Measurements from ENCODE around the gene EPB41L2.

EPB41L2 gene

GRCh38 chr6:131039345-131039680 is 23.7 kb downstream of the EPB41L2 start:
- H3K4me3 ChIP-seq, result no peak overlapping the region
- no peak overlapping the region for H3K27ac ChIP-seq

GRCh38 chr6:131038597-131039344 is 24.3 kb downstream of the EPB41L2 start:
- H3K27ac ChIP-seq, result peak overlapping the region in 1 of 21 experiments; percentile 3
- no peak overlapping the region for H3K4me3 ChIP-seq

- H3K27ac ChIP-seq, result no peak overlapping the region
- H3K4me3 ChIP-seq, result no peak overlapping the region
Measured at GRCh38 chr6:131037194-131037897, 25.7 kb downstream of the EPB41L2 start.

- H3K27ac ChIP-seq, result no peak overlapping the region
- no peak overlapping the region for H3K4me3 ChIP-seq
Measured at GRCh38 chr6:131036601-131037000, 26.4 kb downstream of the EPB41L2 start.

- H3K4me3 ChIP-seq, result no peak overlapping the region
- H3K27ac ChIP-seq, result no peak overlapping the region
Measured at GRCh38 chr6:131036143-131036542, 26.9 kb downstream of the EPB41L2 start.

- no peak overlapping the region for H3K27ac ChIP-seq
- H3K4me3 ChIP-seq, result no peak overlapping the region
Measured at GRCh38 chr6:131035582-131035981, 27.5 kb downstream of the EPB41L2 start.

GRCh38 chr6:131033631-131034030 is 29.4 kb downstream of the EPB41L2 start:
- no peak overlapping the region for H3K27ac ChIP-seq
- H3K4me3 ChIP-seq, result no peak overlapping the region

- no peak overlapping the region for H3K27ac ChIP-seq
Measured at GRCh38 chr6:131029626-131030297, 33.3 kb downstream of the EPB41L2 start.

GRCh38 chr6:131027326-131027725 is 35.7 kb downstream of the EPB41L2 start:
- no peak overlapping the region for H3K4me3 ChIP-seq

More at GRCh38 chr6:131029626-131030297, 33.3 kb downstream of the EPB41L2 start:
- no peak overlapping the region for H3K4me3 ChIP-seq

GRCh38 chr6:131026243-131026642 is 36.8 kb downstream of the EPB41L2 start:
- Histone ChIP-seq H3K27ac (no peak overlapping the region), H3K4me3 (no peak overlapping the region)

More at GRCh38 chr6:131027326-131027725, 35.7 kb downstream of the EPB41L2 start:
- no peak overlapping the region for H3K27ac ChIP-seq

GRCh38 chr6:131024565-131024964 is 38.5 kb downstream of the EPB41L2 start:
- Histone ChIP-seq H3K4me3 (no peak overlapping the region), H3K27ac (no peak overlapping the region)

- no peak overlapping the region for H3K4me3 ChIP-seq
- H3K27ac ChIP-seq, result no peak overlapping the region
Measured at GRCh38 chr6:131023834-131024504, 39.1 kb downstream of the EPB41L2 start.

- no peak overlapping the region for H3K4me3 ChIP-seq
- no peak overlapping the region for H3K27ac ChIP-seq
Measured at GRCh38 chr6:131022691-131023090, 40.4 kb downstream of the EPB41L2 start.

- Histone ChIP-seq H3K4me3 (no peak overlapping the region), H3K27ac (no peak overlapping the region)
Measured at GRCh38 chr6:131017962-131018361, 45.1 kb downstream of the EPB41L2 start.

- H3K27ac ChIP-seq, result peak overlapping the region in 1 of 21 experiments; percentile 15
- H3K4me3 ChIP-seq, result no peak overlapping the region
Measured at GRCh38 chr6:131015630-131016263, 47.3 kb downstream of the EPB41L2 start.

GRCh38 chr6:131015025-131015591 is 47.9 kb downstream of the EPB41L2 start:
- no peak overlapping the region for H3K27ac ChIP-seq
- H3K4me3 ChIP-seq, result no peak overlapping the region

- Histone ChIP-seq H3K4me3 (no peak overlapping the region), H3K27ac (no peak overlapping the region)
Measured at GRCh38 chr6:131014080-131014776, 48.8 kb downstream of the EPB41L2 start.

GRCh38 chr6:131013495-131013894 is 49.5 kb downstream of the EPB41L2 start:
- H3K27ac ChIP-seq, result no peak overlapping the region
- no peak overlapping the region for H3K4me3 ChIP-seq

- H3K27ac ChIP-seq, result no peak overlapping the region
- H3K4me3 ChIP-seq, result no peak overlapping the region
Measured at GRCh38 chr6:131009790-131010189, 53.3 kb downstream of the EPB41L2 start.
